Stimulated activated CD8-positive, alpha-beta memory T cell treated with anti-CD3 and anti-CD28 coated beads, Interleukin-7, amount 100 ng/mL, for 48 hours (primary cell): ENCODE measurements around the gene GRIK3.
"Not testable (repeated sequence)": the region's sequence is repeated elsewhere in the genome, so short reads cannot be mapped to it uniquely, and the experiment has no call there.

Experiments
- DNase-seq, 2 donors: peaks; one replicate each; pipeline ENCODE4 v3.0.0-alpha.2; 2020; ENCODE audit warnings: low read depth in 1 of 2; ENCODE audit errors: extremely low read depth in 1 of 2

GRIK3 gene

GRCh38 chr1:36771240-36771639 lies 263.1 kb downstream of the GRIK3 start:
- DNase-seq: no peak

GRCh38 chr1:36769886-36770830 lies 264.2 kb downstream of the GRIK3 start:
- no peak for DNase-seq

- no peak for DNase-seq
These were observed 265.7 kb downstream of the GRIK3 start for GRCh38 chr1:36768486-36769178.

- DNase-seq: not testable (repeated sequence)
These were observed 266.9 kb downstream of the GRIK3 start for GRCh38 chr1:36767429-36767828.

GRCh38 chr1:36766481-36766880 lies 267.8 kb downstream of the GRIK3 start:
- no peak for DNase-seq

- DNase-seq: no peak
These were observed 268.5 kb downstream of the GRIK3 start for GRCh38 chr1:36765785-36766300.

- DNase-seq: no peak
These were observed 269.5 kb downstream of the GRIK3 start for GRCh38 chr1:36764798-36765197.

- DNase-seq: no peak
These were observed 270.5 kb downstream of the GRIK3 start for GRCh38 chr1:36763771-36764170.

- no peak for DNase-seq
These were observed 272.1 kb downstream of the GRIK3 start for GRCh38 chr1:36762174-36762573.

GRCh38 chr1:36761113-36761512 lies 273.2 kb downstream of the GRIK3 start:
- DNase-seq: no peak

GRCh38 chr1:36760081-36760480 lies 274.2 kb downstream of the GRIK3 start:
- DNase-seq: no peak

- DNase-seq: no peak
These were observed 275.0 kb downstream of the GRIK3 start for GRCh38 chr1:36759355-36759754.

GRCh38 chr1:36755303-36756230 lies 278.7 kb downstream of the GRIK3 start:
- DNase-seq: no peak

GRCh38 chr1:36754366-36754765 lies 279.9 kb downstream of the GRIK3 start:
- no peak for DNase-seq

GRCh38 chr1:36753451-36753850 lies 280.9 kb downstream of the GRIK3 start:
- no peak for DNase-seq

- DNase-seq: no peak
These were observed 281.4 kb downstream of the GRIK3 start for GRCh38 chr1:36752891-36753361.

GRCh38 chr1:36752431-36752830 lies 281.9 kb downstream of the GRIK3 start:
- no peak for DNase-seq

- no peak for DNase-seq
These were observed 282.8 kb downstream of the GRIK3 start for GRCh38 chr1:36751525-36751924.

GRCh38 chr1:36748466-36748865 lies 285.8 kb downstream of the GRIK3 start:
- DNase-seq: no peak
